Measurements from ENCODE around the gene ZNF408.

ZNF408 gene

DNA sequence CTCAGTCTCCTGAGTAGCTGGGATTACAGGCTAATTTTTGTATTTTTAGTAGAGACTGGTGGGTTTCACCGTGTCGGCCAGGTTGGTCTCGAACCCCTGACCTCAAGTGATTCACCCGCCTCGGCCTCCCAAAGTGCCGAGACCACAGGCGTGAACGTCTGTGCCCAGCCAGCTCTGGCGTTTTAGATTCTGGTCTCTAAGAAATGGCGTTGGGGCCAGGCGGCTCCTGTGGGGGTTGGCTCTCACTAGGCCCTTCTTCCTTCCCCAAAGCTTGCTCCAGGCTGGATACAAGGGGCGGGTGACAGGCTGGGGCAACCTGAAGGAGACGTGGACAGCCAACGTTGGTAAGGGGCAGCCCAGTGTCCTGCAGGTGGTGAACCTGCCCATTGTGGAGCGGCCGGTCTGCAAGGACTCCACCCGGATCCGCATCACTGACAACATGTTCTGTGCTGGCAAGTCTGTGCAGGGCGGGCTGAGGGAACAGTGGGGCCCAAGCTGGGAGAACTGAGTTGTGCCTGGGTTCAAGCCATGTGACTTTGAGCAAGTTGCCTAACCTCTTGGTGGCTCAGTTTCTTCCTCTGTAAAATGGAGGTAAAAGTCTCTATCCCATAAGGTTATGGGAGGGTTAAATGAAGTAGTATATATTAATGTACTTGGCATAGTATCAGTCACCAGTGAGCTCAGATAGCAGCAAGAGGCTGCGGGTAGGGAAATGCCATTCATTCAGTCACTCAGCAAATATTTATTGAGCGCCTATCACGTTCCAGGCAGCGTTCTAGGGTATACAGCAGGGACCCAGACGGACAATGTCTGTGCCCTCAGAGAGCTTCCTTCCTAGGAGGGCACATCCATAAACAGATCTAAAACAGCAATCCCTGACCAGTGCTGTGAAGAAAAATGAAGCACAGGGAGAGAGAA is 28.5 kb downstream of the ZNF408 start:
- DNase-seq: no peak

DNA sequence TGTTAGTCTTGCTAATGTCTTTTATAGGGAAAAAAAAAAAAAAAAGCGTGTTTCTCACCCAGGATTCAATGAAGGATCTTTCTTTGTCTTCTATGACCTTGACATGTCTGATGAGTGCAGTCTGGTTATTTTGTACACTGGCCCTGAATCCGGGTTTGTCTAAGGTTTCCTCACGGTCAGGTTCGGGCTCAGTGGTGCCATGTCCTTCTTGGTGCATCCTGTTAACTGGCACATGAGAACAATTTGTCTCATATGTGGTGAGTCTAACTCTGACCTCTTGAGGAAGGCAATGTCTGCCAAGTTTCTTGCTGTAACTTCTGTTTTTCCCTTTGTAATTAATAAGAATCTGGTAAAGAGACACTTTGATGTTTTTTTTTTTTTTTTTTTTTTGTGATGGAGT is 30.7 kb downstream of the ZNF408 start:
- DNase-seq: no peak

- DNase-seq: no peak
Measured at GRCh38 chr11:46733234-46733633, 32.4 kb downstream of the ZNF408 start.

GRCh38 chr11:46736146-46736545 is 35.3 kb downstream of the ZNF408 start:
- no peak for DNase-seq

- DNase-seq: no peak
Measured at GRCh38 chr11:46736615-46737014, 35.8 kb downstream of the ZNF408 start.

DNA sequence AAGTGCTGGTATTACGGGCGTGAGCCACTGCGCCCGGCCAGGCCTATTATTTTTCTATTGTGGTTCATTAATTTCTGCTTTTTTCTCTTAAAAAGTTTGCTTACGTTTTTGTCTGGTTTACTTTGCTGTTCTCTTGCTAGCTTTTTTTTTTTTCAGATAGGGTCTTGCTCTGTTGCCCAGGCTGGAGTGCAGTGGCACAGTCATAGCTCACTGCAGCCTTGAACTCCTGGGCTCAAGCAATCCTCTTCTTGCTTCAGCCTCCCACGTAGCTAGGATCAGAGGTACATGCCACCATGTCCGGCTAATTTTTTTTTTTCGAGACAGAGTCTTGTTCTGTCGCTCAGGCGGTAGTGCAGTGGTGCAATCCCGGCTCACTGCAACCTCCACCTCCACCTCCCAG is 36.9 kb downstream of the ZNF408 start:
- no peak for DNase-seq

GRCh38 chr11:46738887-46739286 is 38.1 kb downstream of the ZNF408 start:
- no peak for DNase-seq

- peak; percentile 4 for DNase-seq
Measured at GRCh38 chr11:46741600-46742484, 41.0 kb downstream of the ZNF408 start.

- no peak for DNase-seq
Measured at GRCh38 chr11:46743043-46743442, 42.2 kb downstream of the ZNF408 start.

- no peak for DNase-seq
Measured at GRCh38 chr11:46743693-46744339, 43.0 kb downstream of the ZNF408 start.

GRCh38 chr11:46745328-46745727 is 44.5 kb downstream of the ZNF408 start:
- DNase-seq: no peak

GRCh38 chr11:46745995-46746394 is 45.2 kb downstream of the ZNF408 start:
- no peak for DNase-seq

- DNase-seq: no peak
Measured at GRCh38 chr11:46747150-46747549, 46.3 kb downstream of the ZNF408 start.
